GM12874 (cell line): ENCODE data around the gene FXYD5.

ENCODE experiments used
- TF ChIP-seq, protein P1 (sequence below): IDR thresholded peaks from 2 replicates; pipeline ENCODE4 v1.5.1; 2011; ENCODE audit warnings: low read depth, mild to moderate bottlenecking, control low read depth, low read length, moderate library complexity; ENCODE audit not compliant: insufficient read depth

Gene FXYD5

GRCh38 chr19:35167251-35168119, 12.9 kb downstream of the FXYD5 start:
- TF ChIP-seq, protein P1, sequence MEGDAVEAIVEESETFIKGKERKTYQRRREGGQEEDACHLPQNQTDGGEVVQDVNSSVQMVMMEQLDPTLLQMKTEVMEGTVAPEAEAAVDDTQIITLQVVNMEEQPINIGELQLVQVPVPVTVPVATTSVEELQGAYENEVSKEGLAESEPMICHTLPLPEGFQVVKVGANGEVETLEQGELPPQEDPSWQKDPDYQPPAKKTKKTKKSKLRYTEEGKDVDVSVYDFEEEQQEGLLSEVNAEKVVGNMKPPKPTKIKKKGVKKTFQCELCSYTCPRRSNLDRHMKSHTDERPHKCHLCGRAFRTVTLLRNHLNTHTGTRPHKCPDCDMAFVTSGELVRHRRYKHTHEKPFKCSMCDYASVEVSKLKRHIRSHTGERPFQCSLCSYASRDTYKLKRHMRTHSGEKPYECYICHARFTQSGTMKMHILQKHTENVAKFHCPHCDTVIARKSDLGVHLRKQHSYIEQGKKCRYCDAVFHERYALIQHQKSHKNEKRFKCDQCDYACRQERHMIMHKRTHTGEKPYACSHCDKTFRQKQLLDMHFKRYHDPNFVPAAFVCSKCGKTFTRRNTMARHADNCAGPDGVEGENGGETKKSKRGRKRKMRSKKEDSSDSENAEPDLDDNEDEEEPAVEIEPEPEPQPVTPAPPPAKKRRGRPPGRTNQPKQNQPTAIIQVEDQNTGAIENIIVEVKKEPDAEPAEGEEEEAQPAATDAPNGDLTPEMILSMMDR, result no peak

- TF ChIP-seq, protein P1, result no peak
Observed at GRCh38 chr19:35168196-35168595, 13.7 kb downstream of the FXYD5 start.

GRCh38 chr19:35169221-35169995, 14.9 kb downstream of the FXYD5 start:
- TF ChIP-seq, protein P1, result no peak

DNA sequence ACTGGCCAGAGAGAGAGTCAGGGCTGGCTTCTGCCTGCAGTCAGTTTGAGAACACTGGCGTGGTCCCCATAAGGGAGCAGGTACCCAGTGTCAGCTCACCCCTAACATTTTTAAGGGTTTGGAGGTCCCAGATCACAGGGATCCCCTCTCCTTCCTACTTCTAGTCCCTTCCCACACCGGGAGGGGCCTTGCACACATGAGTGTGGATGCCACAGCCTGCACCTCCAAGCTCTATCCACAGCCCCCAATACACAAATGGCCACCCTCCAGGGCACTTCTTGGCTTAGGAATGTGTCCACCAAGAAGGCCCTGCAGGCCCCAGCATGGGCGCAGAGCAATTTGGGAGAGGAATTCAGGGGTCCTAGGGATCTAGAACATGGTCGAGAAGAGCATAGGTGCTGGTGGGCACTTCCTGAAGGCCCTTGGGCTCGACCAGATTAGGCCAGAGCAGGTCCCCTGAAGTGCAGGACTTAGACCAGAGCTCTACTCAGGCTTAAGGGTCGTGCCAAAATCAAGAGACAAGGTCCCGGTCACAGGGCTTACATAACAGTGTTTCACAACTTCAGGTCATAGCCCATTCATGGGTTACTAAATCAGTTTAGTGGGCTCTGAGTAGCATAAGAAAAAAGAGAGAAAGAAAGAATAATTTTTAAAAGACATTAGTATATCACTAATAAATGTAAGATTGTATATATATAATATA, 16.0 kb downstream of the FXYD5 start:
- TF ChIP-seq, protein P1, result no peak

DNA sequence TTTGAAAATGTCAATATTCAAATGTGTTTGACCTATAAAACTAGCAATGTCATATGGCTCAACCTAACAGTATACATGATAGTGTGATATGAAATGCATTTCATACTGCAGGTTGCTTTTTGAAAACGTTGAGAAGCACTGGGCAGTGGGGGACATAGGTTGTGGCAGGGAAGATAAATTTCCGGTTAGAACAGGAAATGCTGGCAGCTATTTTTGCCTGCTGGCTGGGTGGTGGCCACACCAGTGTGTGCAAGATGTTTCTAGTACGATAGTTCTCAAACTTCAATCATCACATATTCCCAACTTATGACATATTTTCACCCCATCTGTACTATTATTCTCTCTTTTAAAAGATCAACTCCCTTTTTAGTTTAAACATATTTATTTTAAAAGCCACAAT, 17.2 kb downstream of the FXYD5 start:
- TF ChIP-seq, protein P1, result no peak

- TF ChIP-seq, protein P1, result no peak
Observed at GRCh38 chr19:35174226-35174625, 19.7 kb downstream of the FXYD5 start.

DNA sequence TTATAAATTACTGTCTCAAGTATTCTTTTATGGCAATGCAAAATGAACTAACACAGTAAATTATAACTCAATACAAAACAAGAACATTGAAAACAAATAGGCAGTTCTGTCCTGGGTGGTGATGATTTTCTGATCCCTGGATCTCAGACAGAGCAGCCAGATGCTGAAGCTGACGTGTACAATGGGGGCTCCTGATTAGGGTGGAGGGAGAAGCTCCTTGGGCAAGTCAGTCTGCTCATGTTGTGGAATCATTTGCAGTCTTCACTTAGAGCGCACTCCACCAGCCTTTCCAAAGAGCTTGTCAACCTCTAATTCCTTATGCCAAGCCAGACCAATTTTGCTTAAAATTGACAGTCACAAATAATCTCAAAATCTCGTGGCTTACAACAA, 21.6 kb downstream of the FXYD5 start:
- TF ChIP-seq, protein P1, result no peak
